Activated CD4-positive, CD25-positive, alpha-beta regulatory T cell (primary cell): ENCODE results near the gene MBD3L5.
"Not testable (repeated sequence)": the region's sequence is repeated elsewhere in the genome, so short reads cannot be mapped to it uniquely, and the experiment has no call there.

Experiments used
- DNase-seq, 4 experiments: peaks; one replicate each; lab custom pipeline; 2025; lab: John Stamatoyannopoulos, UW

MBD3L5 gene

DNA sequence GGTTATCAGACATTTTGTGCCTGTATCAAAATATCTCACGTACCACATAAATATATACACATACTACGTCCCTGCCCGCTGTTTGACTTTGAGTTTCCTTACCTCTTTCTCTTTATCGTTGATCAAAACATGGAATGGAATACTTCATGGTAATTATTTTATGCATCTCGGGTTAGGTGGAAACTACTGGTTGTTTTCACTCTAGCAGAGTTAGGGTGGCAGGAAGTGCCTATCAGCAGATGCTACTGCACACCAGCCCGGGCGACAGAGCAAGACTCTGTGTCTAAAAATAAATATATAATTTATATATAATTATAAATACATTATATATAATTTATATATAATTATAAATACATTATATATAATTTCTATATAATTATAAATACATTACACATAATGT lies 22.5 kb downstream of the MBD3L5 start:
- DNase-seq, result not testable (repeated sequence)

DNA sequence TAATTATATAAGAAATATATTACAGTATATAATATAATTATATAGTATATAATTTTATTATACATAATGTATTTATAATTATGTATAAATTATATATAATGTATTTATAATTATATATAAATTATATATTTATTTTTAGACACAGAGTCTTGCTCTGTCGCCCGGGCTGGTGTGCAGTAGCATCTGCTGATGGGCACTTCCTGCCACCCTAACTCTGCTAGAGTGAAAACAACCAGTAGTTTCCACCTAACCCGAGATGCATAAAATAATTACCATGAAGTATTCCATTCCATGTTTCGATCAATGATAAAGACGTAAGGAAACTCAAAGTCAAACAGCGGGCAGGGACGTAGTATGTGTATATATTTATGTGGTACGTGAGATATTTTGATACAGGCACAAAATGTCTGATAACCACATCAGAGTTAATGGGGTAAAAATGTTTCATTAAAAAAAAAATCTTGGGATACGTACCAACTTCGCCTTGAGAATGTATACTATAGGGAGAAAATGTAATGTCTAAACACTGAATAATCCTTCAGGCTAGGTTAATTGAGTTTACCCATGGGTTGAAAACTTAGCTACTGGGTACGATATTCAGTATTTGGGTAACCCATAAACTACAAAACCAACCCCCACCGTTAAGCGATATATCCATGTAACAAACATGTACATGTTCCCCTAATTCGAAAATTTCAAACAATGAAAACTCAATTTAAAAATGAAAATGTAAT lies 24.4 kb downstream of the MBD3L5 start:
- not testable (repeated sequence) for DNase-seq

DNA sequence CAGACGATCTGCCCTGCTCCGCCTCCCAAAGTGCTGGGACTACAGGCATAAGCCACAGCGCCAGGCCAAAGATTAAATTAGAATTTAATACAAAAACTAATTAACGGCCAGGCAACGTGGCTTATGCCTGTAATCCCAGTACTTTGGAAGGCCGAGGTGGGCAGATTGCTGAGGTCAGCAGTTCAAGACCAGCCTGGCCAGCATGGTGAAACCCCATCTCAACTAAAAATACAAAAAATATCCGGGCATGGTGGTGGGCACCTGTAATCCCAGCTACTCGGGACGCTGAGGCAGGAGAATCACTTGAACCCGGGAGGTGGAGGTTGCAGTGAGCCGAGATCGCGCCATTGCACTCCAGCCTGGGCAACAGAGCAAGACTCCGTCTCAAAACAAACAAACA lies 25.3 kb downstream of the MBD3L5 start:
- not testable (repeated sequence) for DNase-seq

DNA sequence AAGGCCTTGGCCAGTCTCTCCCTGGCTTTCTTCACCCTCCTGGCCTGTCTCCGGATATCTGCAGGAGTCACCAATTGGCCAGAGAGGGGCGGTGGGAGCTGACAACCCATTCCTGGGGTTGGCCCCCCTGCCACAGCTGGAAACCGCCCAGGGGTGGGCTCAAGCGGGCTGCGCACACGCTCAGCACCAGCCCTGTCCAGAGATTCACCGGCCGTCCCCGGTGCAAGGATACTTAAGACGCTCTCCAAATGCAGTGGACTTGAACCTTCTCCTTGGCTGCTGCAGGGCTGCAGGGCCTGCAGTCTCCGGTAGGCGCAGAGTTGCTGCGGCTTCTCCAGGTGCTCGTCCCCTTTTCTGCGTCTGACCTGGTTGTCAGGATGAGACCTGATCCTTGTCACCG lies 26.0 kb downstream of the MBD3L5 start:
- DNase-seq, result not testable (repeated sequence)

DNA sequence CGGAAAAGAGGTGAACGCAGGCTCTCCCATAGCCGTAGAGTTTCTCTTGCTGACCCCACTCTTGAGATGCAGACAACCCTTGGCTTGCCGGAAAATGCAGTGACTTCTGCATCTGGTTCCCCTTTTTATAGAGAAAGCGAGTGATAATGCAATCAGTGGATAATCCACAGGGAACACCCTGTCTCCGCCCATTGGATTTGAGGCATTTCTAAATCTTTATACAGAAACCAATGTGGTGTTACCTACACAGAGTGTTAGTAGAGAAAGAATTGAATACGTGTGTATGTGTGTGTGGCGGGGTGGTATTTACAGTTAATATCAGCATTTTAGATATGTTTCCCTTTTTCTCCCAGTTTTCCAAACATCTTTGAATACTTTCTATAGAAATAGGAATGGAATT lies 28.2 kb downstream of the MBD3L5 start, which contains the start of gene MBD3L3:
TSS of gene MBD3L3 (minus strand) at position 101 of the 400 bp plus-strand sequence. CDS start at position 30, 71 bp downstream.
- not testable (repeated sequence) for DNase-seq

DNA sequence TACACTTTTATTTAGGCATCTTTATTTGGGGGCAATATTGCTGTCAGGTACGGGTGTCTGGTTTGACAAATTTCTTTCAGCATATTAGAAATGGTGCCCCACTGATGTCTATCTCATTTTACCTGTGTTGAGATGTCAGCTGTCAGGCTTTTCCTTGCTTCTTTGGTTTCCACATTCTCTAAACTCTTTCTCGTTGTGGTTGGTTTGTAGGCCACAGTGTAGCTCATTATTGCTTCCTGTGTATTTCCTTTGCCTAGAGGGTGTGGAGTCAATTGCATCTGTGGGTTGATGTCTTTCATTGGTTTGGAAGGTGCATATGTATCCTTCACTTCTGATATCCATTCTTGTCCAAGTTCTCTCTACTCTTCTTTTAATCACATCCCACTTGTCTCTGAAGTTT lies 29.6 kb downstream of the MBD3L5 start:
- DNase-seq, result not testable (repeated sequence)

DNA sequence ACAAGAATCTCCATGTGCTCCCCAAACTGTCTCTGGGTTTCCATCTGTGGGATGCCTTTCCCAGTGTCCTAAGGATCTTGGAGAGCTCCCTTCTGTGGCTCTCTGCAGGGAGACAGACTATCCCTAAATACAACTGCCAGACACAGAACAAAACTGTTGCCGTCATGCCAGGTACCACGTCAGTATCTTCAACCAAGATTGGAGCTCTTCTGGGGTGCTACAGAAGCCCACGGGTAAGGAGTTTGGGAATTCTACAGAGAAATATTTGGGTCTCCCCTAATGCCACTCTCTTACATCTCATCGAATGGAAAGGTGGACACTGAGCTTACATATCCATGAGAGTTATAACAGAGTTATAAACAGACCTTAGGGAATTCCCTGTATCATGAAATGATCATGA lies 33.0 kb downstream of the MBD3L5 start:
- no peak for DNase-seq

DNA sequence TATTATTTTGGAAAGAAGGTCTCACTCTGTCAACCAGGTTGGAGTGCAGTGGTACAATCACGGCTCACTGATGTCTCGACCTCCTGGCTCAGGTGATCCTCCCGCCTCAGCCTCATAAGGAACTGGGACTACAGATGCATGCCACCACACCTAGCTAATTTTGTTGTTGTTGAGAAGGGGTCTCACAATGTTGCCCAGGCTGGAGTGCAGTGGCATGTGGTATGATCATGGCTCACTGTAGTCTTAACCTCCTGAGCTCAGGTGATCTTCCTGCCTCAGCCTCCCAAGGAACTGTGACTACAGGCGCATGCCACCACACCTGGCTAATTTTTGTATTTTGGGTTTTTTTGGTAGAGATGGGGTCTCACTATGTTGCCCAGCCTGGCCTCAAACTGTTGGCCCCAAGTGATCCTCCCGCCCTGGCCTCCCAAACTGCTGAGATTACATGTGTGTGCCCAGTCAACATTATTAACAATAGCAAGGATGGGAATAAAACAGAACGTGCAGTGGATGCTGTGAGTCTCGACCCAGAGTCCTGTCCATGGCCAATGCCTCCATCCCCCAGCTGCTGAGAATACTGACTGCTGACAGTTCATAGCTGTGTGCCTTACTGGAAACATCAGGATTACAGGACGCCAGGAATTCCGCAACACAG lies 33.5 kb downstream of the MBD3L5 start:
- DNase-seq, result no peak

DNA sequence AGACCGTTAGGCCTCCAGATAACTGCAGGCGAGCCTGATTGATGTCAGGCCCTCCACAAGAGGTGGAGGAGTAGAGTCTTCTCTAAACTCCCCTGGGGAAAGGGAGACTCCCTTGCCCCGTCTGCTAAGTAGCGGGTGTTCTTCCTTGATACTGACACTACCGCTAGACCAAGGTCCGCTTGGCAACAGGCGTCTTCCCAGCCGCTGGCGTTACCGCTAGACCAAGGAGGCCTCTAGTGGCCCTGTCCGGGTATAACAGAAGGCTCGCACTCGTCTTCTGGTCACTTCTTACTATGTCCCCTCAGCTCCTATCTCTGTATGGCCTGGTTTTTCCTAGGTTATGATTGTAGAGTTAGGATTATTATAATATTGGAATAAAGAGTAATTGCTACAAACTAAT lies 36.7 kb downstream of the MBD3L5 start:
- DNase-seq, result not testable (repeated sequence)

DNA sequence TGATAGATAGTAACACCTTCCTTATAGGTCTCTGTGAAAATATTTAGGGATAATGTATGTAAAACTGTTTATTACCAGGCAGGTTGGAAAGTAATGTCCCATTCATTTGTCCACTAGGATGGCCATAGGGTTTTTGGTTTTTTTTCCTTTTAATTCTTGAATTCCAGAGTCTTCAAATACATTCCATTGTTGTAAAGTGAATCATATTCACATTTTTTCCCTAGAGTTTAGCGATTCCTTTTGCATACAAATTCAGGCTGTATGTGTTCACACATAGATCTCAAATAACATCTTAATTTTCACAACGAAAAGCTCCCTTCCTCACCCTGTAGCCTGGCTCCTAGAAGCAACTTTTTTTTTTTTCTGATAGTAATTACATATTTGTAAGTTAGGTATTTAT lies 37.3 kb downstream of the MBD3L5 start:
- DNase-seq, result no peak

DNA sequence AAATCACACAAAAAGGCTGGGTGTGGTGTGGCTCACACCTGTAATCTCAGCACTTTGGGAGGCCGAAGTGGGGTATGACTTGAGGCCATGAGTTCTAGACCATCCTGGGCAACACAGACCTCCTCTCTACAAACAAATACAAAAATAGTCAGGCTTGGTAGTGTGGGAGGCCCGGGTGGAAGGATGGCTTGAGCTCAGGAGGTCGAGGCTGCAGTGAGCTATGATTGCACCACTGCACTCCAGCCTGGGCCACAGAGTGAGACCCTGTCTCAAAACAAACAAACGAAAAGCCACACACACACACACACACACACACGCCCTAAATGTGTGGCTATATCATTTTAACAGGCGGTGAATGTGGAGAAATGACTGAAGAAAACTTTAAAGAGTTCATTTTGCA lies 38.2 kb downstream of the MBD3L5 start:
- no peak for DNase-seq

DNA sequence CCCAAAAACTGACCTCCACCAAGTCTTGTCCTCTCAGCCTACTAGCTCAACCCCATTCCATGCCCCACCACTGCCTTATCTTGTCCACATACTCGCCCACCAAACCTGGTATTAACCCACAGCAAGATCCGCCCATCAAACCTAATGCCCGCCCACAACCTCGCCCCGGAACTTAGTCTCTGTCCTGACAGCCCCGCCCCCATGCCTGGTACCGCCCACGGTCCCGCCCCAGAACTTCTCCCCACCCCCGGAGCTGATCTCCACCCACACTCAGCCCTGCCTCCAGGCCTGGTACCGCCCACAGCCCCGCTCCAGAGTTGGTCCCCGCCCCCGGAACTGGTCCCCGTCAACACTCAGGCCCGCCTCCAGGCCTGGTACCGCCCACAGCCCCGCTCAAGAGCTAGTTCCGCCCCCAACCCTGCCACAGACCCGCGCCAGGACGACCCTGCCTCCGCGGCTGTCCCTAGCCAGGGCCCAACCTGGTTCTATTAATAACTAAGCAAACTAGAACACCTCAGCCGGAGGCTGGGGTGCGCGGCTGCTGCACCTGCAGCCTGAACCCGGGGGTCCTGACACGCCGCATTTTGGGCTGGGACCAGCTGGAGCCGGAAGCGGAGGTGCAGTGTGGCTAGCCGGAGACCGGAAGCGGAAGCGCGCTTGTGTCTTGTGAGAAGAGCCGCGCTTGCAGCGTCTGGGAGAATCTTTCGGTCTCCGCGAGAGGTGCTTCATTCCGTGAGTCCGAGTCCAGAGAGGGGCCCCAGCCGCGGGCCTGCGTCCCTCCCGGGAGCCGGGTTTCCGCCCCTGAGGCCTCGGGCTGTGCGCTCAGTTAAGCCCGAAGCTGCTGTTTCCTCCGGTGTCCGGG lies 38.9 kb downstream of the MBD3L5 start, which contains the start of gene ZNF557:
TSS of gene ZNF557 (plus strand) at position 662 of the 862 bp plus-strand sequence. CDS start 5,372 bp downstream, outside the sequence.
- peak; percentile 99 for DNase-seq

DNA sequence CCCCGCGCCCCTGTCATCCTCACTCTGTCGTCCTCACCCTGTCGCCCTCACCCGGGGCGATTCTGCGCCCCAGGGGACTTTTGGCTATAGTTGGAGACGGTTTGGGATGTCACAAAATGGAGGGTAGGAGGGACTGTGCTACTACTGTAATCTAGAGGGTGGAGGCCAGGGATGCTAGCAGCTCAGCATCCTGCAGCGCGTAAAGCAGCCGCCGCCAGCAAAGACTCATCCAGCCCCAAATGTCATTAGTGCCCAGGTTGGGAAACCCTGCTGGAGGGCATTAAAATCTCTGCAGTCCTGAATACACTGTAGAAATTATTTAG lies 39.5 kb downstream of the MBD3L5 start:
- DNase-seq, result peak in 1 of 4 experiments; percentile 40

DNA sequence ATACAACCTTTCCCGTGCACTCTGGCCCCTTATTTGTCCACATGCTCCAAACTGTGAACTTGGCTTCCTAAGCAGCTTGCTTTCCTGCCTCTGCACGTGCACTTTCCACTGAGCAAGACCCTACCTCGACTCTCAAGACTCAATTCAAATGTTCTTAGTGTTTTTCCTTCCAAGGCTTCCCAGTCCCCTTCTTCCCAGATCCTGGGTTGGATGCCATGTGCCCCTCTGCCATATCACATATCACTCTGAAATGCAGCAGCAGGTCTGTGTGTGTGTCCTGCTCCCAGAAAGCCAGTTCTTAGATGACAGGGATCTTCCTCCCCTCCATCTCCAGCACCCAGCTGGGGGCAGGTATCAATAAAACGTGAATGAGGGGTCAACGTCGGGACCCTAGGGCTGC lies 42.2 kb downstream of the MBD3L5 start:
- DNase-seq, result no peak

DNA sequence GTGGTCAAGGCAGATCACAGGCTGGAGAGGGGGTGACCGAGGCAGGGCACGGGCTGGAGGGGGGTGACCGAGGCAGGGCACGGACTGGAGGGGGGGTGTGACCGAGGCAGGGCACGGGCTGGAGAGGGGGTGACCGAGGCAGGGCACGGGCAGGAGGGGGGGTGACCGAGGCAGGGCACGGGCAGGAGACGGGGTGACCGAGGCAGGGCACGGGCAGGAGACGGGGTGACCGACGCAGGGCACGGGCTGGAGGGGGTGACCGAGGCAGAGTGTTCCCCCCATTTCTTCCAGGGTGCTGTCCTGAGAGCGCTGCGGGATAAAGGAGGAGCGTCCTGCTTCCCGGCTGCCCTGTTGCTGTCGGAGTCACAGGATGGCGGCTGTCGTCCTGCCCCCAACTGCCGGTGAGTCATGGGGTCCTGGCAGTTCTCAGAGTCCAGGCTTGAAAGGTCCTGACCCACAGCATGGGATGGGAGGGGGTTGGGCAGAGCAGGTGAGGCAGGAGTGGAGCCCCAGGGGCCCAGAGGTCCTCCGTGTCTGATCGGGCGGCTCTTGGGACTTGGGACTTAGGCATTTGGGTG lies 44.4 kb downstream of the MBD3L5 start:
- DNase-seq, result no peak

DNA sequence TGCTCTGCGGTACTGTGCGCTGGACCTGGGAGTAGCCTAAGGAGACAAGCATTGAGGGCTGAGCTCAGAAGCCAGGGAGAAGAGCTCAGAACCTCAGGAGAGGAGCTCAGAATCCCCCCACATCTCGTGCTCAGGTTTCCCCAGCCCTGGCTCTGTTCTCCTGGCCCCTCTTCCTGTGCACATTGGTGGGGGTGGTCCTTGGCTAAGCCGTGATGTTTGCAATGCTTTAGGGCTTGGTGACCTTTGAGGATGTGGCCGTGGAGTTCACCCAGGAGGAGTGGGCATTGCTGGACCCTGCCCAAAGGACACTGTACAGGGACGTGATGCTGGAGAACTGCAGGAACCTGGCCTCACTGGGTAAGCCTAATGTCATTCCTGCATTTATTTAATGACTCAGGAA lies 45.8 kb downstream of the MBD3L5 start:
- no peak for DNase-seq

DNA sequence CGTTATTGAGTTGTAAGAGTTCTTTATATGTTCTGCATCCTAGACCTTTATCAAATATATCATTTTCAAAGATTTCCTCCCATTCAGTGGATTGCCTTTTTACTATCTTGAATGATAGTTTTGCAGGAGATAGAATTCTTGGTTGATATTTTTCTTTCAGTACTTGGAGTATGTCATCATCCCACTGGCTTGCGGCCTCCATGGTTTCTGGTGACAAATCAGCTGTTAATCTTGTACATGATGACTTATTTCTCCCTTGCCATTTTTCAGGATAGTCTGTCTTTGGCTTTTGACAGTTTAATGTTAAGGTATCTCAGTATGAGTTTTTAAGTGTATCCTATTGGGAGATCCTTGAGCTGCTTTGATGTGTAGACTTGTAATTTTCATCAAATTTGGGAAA lies 47.6 kb downstream of the MBD3L5 start:
- DNase-seq, result no peak
